ENCODE data around the gene NAA80. TPM values are rescaled to one million over a fixed set of nuclear protein-coding genes. Genes with fewer than 3 reads are reported as not detected.
A peak's percentile ranks its signal among the peaks of the same experiment; 100 is the strongest.

The NAA80 gene
- total and polyA plus RNA-seq, 2 of the 13 experiments (the other 11 are each of a cell fraction or from before 2014, with no cell fraction given): 3.4 to 8.7 TPM

DNA sequence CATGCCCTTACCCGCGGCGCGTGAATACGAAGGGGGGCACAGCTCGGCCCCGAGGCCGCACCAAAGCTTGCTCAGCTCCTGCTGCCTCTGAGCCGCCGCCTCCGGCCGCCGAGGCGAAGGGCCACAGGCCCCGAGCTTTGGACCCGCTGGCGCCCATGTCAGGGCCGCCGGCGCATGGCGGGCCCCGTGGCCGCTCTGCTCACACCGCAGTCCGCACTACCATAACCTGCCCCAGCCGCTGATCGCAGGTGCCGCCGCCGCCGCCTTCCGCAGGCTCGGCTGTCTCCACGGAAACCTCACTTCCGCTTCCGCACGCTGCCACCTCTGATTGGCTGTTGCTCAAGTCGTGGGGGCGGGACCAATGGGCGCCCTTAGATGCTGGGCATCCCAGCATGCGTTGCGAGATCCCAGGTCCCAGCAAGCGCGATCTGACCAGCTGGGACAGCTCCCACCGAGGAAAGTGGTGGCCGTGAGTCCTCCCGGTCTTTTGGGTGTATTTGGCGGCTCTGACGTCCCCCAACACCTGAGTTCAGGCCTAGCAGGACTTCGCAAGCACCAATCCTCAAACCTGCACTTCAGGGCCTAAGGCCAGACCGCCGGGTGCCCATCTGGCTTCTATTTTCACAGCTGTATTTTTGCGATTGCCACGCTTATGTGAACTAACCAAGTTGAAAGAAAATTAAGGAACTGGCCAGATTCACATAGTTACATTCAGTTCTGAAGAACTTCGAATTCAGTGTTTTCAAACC, 28.9 kb upstream of the NAA80 start, which contains the start of gene TUSC2 (continued):
- TF ChIP-seq, protein P1, sequence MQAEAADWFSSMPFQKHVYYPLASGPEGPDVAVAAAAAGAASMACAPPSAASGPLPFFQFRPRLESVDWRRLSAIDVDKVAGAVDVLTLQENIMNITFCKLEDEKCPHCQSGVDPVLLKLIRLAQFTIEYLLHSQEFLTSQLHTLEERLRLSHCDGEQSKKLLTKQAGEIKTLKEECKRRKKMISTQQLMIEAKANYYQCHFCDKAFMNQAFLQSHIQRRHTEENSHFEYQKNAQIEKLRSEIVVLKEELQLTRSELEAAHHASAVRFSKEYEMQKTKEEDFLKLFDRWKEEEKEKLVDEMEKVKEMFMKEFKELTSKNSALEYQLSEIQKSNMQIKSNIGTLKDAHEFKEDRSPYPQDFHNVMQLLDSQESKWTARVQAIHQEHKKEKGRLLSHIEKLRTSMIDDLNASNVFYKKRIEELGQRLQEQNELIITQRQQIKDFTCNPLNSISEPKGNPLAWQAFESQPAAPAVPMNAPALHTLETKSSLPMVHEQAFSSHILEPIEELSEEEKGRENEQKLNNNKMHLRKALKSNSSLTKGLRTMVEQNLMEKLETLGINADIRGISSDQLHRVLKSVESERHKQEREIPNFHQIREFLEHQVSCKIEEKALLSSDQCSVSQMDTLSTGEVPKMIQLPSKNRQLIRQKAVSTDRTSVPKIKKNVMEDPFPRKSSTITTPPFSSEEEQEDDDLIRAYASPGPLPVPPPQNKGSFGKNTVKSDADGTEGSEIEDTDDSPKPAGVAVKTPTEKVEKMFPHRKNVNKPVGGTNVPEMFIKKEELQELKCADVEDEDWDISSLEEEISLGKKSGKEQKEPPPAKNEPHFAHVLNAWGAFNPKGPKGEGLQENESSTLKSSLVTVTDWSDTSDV (CRISPR knock-in tag; IDR thresholded peaks at IDR 0.05): no peak
- TF ChIP-seq, protein P2, sequence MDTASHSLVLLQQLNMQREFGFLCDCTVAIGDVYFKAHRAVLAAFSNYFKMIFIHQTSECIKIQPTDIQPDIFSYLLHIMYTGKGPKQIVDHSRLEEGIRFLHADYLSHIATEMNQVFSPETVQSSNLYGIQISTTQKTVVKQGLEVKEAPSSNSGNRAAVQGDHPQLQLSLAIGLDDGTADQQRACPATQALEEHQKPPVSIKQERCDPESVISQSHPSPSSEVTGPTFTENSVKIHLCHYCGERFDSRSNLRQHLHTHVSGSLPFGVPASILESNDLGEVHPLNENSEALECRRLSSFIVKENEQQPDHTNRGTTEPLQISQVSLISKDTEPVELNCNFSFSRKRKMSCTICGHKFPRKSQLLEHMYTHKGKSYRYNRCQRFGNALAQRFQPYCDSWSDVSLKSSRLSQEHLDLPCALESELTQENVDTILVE (CRISPR knock-in tag; IDR thresholded peaks at IDR 0.05): peak; percentile 71
- TF ChIP-seq SMYD3 (CRISPR knock-in tag; IDR thresholded peaks at IDR 0.05): no peak
- no peak for TF ChIP-seq IRX3 (CRISPR knock-in tag; IDR thresholded peaks at IDR 0.05; ENCODE audit: borderline replicate concordance, low read depth)
- TF ChIP-seq PAWR (CRISPR knock-in tag; IDR thresholded peaks at IDR 0.05; ENCODE audit: borderline replicate concordance): 0 out of 2 replicates have a peak, but pooled peaks have one; percentile 40
- TF ChIP-seq, protein P3, sequence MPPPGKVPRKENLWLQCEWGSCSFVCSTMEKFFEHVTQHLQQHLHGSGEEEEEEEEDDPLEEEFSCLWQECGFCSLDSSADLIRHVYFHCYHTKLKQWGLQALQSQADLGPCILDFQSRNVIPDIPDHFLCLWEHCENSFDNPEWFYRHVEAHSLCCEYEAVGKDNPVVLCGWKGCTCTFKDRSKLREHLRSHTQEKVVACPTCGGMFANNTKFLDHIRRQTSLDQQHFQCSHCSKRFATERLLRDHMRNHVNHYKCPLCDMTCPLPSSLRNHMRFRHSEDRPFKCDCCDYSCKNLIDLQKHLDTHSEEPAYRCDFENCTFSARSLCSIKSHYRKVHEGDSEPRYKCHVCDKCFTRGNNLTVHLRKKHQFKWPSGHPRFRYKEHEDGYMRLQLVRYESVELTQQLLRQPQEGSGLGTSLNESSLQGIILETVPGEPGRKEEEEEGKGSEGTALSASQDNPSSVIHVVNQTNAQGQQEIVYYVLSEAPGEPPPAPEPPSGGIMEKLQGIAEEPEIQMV (CRISPR knock-in tag; IDR thresholded peaks at IDR 0.05; ENCODE audit: low read depth): no peak
- no peak for TF ChIP-seq TARDBP (CRISPR knock-in tag; IDR thresholded peaks at IDR 0.05)
- TF ChIP-seq SMAD9 (CRISPR knock-in tag; IDR thresholded peaks at IDR 0.05): no peak
- TF ChIP-seq, protein P4, sequence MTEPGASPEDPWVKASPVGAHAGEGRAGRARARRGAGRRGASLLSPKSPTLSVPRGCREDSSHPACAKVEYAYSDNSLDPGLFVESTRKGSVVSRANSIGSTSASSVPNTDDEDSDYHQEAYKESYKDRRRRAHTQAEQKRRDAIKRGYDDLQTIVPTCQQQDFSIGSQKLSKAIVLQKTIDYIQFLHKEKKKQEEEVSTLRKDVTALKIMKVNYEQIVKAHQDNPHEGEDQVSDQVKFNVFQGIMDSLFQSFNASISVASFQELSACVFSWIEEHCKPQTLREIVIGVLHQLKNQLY (CRISPR knock-in tag; IDR thresholded peaks at IDR 0.05): 0 out of 2 replicates have a peak, but pooled peaks have one; percentile 32
- TF ChIP-seq KLF13 (CRISPR knock-in tag; IDR thresholded peaks at IDR 0.05): no peak
- TF ChIP-seq PLRG1 (conservative IDR thresholded peaks at IDR 0.05): no peak
- TF ChIP-seq ZNF143 (CRISPR knock-in tag; IDR thresholded peaks at IDR 0.05): peak; percentile 92
- peak; percentile 59; the same call in 1 of the 2 replicates for TF ChIP-seq SALL2 (CRISPR knock-in tag; IDR thresholded peaks at IDR 0.05)
- TF ChIP-seq, protein P5, sequence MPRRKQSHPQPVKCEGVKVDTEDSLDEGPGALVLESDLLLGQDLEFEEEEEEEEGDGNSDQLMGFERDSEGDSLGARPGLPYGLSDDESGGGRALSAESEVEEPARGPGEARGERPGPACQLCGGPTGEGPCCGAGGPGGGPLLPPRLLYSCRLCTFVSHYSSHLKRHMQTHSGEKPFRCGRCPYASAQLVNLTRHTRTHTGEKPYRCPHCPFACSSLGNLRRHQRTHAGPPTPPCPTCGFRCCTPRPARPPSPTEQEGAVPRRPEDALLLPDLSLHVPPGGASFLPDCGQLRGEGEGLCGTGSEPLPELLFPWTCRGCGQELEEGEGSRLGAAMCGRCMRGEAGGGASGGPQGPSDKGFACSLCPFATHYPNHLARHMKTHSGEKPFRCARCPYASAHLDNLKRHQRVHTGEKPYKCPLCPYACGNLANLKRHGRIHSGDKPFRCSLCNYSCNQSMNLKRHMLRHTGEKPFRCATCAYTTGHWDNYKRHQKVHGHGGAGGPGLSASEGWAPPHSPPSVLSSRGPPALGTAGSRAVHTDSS (CRISPR knock-in tag; conservative IDR thresholded peaks at IDR 0.05): 0 out of 2 replicates have a peak, but pooled peaks have one; percentile 35
- TF ChIP-seq, protein P6, sequence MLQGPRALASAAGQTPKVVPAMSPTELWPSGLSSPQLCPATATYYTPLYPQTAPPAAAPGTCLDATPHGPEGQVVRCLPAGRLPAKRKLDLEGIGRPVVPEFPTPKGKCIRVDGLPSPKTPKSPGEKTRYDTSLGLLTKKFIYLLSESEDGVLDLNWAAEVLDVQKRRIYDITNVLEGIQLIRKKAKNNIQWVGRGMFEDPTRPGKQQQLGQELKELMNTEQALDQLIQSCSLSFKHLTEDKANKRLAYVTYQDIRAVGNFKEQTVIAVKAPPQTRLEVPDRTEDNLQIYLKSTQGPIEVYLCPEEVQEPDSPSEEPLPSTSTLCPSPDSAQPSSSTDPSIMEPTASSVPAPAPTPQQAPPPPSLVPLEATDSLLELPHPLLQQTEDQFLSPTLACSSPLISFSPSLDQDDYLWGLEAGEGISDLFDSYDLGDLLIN (CRISPR knock-in tag; IDR thresholded peaks at IDR 0.05; ENCODE audit: borderline replicate concordance): peak; percentile 36; the same call in 1 of the 2 replicates
- no peak for TF ChIP-seq ZNF253 (CRISPR knock-in tag; IDR thresholded peaks at IDR 0.05; ENCODE audit: borderline replicate concordance)
- no peak for TF ChIP-seq ZNF12 (CRISPR knock-in tag; IDR thresholded peaks at IDR 0.05)
- TF ChIP-seq ZNF557 (CRISPR knock-in tag; IDR thresholded peaks at IDR 0.05): no peak
- peak; percentile 93 for TF ChIP-seq RBFOX2 (IDR thresholded peaks at IDR 0.05; ENCODE audit: low read depth, low read length)
- TF ChIP-seq BORCS8-MEF2B (CRISPR knock-in tag; IDR thresholded peaks at IDR 0.05): peak; percentile 33; the same call in 1 of the 2 replicates
- TF ChIP-seq ZNF558 (CRISPR knock-in tag; IDR thresholded peaks at IDR 0.05; ENCODE audit: borderline replicate concordance): no peak
